ENCODE results near the gene PCARE.
A peak's percentile ranks its signal among the peaks of the same experiment; 100 is the strongest.
"Not testable (repeated sequence)": the region's sequence is repeated elsewhere in the genome, so short reads cannot be mapped to it uniquely, and the experiment has no call there.

PCARE gene

DNA sequence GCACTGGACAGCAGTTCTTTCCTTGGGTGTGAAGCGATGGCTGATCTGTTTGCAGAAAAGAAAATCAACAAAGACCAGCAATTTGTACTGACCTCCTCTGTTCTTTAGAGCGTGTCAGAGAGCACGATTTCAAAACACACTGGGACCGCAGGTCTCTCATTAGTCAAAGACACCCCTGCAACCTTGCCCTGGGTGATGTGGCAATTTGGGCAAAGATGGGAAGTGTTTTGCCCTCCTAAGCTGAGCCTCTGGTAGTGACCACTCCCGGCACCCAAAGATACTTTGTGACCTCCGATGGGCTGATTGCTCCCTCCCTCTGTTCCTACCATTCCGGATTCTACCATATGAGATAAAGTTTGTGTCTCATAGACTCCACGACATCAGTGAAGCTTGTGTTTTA is 22.6 kb upstream of the PCARE start:
- no peak for DNase-seq (ENCODE audit: low read depth)

DNA sequence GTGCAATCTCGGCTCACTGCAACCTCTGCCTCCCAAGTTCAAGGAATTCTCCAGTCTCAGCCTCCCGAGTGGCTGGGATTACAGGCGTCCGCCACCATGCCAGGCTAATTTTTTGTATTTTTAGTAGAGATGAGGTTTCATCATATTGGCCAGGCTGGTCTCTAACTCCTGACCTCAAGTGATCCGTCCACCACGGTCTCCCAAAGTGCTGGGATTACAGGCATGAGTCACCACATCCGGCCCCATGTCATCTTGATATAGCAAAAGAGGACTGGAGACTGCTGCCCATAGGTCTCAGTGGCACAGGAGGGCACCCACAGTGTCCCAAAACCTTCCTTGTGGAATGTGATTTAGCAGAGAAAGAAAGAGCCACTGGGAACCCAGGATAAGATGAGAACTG is 16.0 kb upstream of the PCARE start:
- DNase-seq (ENCODE audit: low read depth), result not testable (repeated sequence)

DNA sequence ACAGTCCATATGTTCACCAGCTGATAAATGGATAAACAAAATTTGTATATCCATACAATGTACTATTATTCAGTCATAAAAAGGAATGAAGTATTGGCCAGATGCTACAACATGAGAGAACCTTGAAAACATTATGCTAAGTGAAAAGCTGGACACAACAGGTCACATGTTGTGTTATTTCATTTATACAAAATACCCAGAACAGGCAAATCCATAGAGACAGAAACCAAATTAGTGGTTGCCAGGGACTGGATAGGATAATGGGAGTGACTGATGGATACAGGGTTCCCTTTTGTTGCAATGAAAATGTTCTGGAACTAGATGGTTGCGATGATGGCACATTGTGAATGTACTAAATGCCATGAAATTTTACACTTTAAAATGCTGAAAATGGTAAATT is 10.2 kb upstream of the PCARE start:
- no peak for DNase-seq (ENCODE audit: low read depth)

- no peak for DNase-seq (ENCODE audit: low read depth)
Measured at GRCh38 chr2:29082804-29083495, 8.6 kb upstream of the PCARE start.

GRCh38 chr2:29080886-29081743 is 6.8 kb upstream of the PCARE start:
- DNase-seq (ENCODE audit: low read depth), result no peak

- DNase-seq (ENCODE audit: low read depth), result no peak
Measured at GRCh38 chr2:29079887-29080286, 5.6 kb upstream of the PCARE start.

GRCh38 chr2:29075894-29076705 is 1.8 kb upstream of the PCARE start:
- DNase-seq (ENCODE audit: low read depth), result no peak

DNA sequence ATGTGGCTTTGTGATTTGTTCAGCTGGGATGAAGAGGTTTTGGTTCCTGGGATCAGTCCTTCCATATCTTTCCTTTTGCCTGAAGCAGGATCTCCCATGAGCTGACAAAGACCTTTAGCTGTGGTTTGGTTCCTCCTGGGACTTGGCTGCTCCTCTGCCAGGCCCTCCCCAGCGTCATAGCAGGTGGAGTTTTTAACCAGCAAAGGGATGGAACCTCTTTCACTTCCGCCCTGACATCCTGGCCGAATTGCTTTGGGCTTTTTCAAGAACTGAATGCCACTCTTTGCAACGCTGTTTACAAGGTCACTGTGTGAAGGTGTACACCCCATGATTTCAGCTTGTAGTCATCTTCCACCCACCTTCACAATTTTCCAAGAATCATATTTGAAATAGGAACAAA is 390 bp downstream of the PCARE start:
- no peak for DNase-seq (ENCODE audit: low read depth)

DNA sequence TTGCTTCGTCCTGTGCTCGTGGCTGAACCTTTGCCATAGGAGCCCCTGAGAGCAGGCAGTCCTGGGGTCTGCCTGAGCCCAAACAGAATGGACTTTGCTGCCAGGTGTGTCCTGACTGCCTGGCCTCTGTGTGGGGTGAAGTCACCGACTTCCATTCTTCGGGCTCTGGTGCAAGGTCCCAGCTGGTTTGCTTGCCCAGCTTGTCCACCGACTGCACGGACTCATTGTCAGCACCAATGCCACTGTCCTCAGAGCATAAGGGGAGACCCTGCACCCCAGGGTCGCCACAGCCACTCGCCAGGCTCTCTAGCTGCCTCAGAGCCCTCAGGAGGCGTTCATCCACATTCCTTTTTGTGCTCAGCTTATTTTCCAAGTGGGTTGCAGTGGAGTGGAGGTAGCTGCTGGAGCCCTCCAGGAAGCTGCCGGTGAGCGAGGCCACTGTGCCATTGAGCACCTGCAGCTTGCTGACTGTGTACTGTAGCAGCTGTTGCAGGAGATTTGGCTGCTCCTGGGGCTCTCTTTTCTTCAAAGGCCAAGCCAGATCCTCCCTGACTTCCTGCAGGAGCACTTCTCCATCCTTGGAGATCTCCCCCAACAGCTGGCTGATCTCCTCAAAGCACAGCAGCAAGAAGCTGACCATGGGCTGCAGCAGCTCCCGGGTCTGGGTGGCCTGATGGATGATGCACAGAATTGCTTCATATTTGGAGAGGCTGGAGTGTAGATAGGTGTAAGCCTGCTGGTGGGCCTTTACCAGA is 1.2 kb downstream of the PCARE start:
- DNase-seq (ENCODE audit: low read depth), result no peak

DNA sequence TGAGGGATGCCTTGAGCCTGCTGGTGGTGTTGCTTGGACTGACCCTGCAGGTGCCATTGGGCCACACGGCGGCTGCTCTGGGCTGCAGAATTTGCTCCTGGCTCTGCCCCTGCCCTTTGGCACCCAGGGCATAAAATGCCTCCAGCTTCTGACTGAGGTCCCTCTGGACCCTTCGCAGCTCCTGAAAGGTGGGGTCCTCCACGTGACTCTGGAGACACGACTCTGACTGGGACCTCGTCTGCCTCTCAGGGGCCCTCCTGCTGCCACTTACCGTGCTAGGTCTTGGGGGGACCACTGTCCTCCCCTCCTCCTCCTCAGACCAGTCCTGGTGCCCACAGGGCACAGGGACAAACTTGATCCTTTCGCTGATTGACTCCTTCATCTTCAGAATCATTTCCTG is 2.1 kb downstream of the PCARE start:
- DNase-seq (ENCODE audit: low read depth), result no peak

GRCh38 chr2:29071032-29071975 is 3.0 kb downstream of the PCARE start:
- DNase-seq (ENCODE audit: low read depth), result no peak

GRCh38 chr2:29070526-29070925 is 3.8 kb downstream of the PCARE start:
- no peak for DNase-seq (ENCODE audit: low read depth)

GRCh38 chr2:29068513-29068912 is 5.8 kb downstream of the PCARE start:
- DNase-seq (ENCODE audit: low read depth), result no peak

GRCh38 chr2:29066997-29067605 is 7.2 kb downstream of the PCARE start:
- DNase-seq (ENCODE audit: low read depth), result no peak

- DNase-seq (ENCODE audit: low read depth), result peak; percentile 63
Measured at GRCh38 chr2:29066271-29066860, 8.0 kb downstream of the PCARE start.

DNA sequence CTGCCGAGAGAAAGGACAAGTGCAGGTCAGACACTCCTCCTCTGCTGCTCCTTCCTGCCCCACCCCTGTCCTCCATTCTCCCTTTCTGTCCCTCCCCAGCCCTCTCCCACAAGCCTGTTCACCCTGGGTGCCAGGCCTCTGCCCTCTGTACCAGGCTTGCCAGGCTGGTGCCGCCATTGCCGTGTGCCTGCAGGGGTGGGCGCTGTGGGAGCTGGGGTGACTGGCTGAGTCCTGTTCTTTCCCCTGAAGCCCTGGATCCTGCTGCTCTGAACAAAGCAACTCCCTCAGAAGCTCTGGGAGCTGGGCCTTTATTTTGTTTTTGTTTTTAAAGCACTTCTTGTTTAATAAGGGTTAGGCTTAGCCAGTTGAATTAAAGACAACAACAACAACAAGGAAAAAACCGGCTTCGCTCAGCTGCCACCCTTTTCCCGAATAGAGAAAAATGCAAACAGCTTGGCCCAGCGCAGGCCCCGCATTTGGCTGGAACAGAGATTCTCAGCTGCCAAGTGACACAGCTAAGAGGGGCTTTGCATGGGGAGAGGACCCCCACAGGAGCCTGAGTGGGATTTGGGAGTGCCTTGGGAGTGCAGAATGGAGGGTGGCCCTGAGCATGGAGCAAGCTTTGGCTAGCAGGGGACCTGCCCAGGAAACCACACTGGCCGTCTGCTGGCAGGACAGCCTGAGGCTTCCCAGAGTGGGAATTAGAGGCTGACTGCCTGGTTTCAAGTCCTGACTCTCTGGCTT is 9.1 kb downstream of the PCARE start:
- DNase-seq (ENCODE audit: low read depth), result no peak

- DNase-seq (ENCODE audit: low read depth), result no peak
Measured at GRCh38 chr2:29064746-29065067, 9.6 kb downstream of the PCARE start.

DNA sequence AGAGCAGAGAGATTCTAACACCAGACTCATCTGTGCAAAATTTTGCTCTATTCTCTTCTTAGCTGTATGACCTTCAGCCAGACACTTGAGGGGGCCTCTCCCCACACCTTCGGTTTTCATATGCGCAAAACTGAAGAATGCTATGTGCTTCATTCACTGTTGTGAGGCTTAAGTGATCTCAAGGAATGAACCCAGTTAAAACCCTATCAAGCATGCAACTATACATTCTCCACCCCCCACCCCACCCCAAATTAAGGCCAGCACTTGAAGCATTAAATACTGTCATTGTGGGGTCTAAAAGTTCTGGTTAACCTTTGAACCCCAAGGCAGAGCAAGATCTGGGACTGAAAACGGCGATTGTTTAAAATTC is 10.0 kb downstream of the PCARE start:
- no peak for DNase-seq (ENCODE audit: low read depth)

- peak; percentile 85 for DNase-seq (ENCODE audit: low read depth)
Measured at GRCh38 chr2:29063646-29064345, 10.5 kb downstream of the PCARE start.
